Fibroblast of peridontal ligament (primary cell): ENCODE data around the gene SURF2.
A peak's percentile ranks its signal among the peaks of the same experiment; 100 is the strongest.

ENCODE experiments used
- DNase-seq: peaks from one replicate; pipeline ENCODE4 v3.0.0-alpha.2; 2010; ENCODE audit errors: extremely low read depth

Gene SURF2

GRCh38 chr9:133335924-133336811 lies 20.2 kb upstream of the SURF2 start, which contains the start of gene SURF6:
Gene SURF6 (minus strand): TSS chr9:133336188. CDS start chr9:133336132, 56 bp downstream.
- DNase-seq, result peak; percentile 75

- no peak for DNase-seq
Observed at GRCh38 chr9:133339641-133340040, 16.7 kb upstream of the SURF2 start.

DNA sequence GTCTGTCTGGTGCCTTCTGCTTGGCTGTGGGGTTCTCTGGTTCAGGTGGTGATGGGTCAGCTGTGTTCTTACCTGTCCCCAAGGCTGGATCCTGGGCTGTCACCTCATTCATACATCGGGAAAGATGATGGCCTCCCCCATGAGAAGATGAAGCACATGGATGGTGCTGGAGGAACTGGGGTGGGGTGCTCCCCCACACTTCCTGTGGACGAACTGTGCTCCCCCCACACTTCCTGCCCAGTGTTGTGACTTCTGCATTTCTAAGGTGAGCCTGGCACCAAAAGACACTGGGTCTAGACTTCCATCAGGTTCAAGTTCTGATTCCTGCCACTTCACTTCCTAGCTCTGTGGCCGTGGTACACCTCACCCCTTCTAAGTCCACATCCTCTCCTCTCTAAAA lies 16.1 kb upstream of the SURF2 start:
- DNase-seq, result no peak

DNA sequence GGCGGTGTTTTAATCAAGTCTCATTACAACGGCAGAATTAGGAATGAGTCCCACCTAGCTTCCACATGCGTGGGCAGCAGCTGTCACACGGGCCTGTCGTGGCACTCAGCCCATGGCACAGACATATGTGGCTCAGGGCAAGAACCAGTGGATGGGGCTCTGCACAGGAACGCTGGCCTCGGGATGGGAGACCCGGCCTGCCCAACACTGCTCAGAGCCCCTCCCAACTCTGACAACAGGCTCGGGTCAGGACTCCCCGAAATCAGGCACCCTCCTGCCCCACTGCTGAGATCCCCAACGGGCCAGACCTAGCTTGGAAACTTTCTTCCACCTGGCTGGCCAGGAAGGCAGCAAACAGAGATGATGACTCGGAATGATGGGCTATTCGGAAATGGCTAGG lies 15.4 kb upstream of the SURF2 start:
- DNase-seq, result no peak

DNA sequence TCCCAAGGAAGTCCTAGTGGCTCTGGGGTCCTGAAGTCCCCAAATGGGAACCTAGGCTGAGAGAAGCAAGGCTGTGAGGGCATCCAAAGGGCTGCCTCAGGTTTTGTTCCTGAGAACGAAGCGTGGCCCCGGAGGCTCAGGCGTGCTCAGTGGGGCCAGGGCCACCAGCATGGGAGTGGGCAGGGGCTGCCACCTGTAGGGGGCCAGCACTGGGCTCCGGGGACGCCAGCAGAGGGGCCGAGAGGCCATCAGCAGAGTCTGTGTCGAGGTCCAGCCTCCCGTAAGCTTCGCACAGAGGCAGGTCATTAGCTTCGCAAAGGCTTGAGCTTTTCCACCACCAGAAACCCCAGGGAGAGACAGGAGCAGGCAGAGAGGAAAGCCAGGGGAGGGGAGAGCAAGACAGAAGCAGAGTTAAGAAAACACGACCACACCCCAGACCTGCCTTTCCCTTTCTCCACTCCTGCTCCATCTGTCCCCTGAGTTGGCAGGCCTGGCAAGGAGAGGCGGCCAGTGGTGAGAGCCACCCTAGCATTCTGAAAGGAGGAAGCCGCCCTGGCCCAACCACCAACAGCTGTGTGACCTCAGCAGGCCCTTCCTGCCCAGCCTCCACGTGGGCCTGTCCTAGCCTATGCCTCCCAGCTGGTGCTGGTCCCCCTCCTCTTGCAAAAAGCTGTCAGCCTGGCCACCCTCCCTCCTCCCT lies 14.8 kb upstream of the SURF2 start:
- DNase-seq, result no peak

GRCh38 chr9:133342069-133342406 lies 14.3 kb upstream of the SURF2 start:
- DNase-seq, result no peak

DNA sequence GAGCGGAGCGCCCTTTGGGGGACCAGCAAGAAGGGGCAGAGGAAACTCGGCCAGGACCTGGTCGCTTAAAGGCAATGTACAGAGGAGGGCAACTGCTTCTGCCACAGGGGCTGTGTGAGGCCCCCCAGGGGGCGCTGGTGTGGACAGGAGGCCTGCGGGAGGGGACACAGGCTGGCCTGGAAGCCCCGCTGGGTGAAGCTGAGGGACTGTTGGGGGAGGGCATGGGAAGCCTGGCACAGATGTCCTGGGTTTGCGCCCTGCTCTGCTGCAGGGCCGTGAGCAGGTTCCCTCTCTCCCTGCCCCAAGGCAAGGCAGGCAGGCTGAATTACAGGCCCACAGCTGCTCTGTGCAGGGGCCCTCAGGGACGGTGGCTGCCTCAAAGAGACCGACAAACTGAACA lies 13.8 kb upstream of the SURF2 start:
- DNase-seq, result no peak

GRCh38 chr9:133344071-133344470 lies 12.3 kb upstream of the SURF2 start:
- no peak for DNase-seq

DNA sequence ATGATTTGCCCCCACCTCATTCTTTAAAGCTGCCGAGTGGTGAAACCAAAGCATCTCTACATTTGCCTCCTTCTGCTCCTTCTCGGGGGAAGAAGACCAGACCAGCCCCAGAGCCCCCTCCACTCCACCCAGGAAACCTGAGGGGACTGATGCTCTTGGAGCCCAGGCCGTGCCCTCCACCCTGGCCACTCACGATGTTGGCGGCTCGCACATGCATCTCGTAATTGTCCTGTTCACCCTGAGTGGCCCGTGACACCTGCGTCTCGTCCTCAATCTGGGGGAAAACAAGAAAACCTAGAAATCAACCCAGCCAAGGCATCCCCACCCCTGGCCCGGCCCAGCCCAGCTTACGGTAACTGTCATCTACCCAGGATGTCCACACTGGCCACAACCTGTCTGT lies 11.4 kb upstream of the SURF2 start:
- DNase-seq, result no peak

DNA sequence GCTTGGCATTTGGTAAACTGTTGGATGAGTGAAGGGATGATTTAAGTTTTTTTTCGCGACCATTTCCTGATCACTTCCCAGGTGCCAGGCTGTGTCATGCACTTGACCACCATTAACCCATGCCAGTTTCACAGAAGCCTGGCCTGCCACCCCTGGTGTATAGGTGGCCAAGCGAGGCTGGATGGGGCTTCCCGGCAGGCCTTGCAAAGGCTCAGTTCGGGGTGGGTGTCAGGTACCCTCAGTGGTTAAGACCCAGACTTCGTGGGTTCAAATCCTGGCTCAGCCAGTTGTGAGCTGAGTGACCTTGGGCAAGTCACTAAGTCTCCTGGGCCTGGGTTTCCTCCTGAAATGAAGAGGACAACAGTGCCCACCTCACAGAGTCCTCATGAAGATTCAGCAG lies 10.8 kb upstream of the SURF2 start:
- no peak for DNase-seq

DNA sequence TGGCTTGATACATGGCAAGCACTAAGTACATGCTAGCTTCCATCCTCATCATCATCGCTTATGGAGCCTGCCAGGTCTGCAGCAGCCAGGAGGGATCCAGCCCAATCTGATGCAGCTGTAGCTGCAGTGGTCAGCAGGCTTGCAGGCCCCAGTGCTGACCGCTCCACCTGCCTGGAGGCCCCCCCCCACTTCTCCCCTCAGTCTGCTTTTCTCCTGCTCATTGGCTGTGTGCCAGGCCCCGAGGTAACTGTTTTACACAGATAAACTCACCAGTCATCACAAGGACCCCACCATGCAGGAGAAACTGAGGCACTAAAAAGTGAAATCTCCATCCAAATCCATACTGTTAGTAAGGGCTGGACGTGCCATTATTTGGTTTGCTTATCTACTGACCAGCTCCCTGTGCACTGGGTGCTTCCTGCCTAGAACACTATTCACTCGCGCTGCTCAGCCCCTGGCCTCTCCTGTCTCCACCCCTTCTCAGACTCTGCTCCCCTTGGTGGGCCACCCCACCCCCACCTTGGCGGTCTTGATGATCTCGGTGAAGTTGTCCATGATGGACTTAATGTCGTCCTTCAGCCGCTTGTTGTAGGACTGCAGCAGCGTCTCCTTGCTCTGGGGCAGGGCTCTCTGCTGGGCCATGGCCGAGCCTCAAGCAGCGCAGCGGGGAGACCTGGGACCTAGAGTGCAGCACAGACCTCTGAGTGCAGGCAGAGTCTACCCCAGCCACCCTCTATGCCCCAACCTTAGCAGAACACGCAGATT lies 10.1 kb upstream of the SURF2 start:
- DNase-seq, result no peak

DNA sequence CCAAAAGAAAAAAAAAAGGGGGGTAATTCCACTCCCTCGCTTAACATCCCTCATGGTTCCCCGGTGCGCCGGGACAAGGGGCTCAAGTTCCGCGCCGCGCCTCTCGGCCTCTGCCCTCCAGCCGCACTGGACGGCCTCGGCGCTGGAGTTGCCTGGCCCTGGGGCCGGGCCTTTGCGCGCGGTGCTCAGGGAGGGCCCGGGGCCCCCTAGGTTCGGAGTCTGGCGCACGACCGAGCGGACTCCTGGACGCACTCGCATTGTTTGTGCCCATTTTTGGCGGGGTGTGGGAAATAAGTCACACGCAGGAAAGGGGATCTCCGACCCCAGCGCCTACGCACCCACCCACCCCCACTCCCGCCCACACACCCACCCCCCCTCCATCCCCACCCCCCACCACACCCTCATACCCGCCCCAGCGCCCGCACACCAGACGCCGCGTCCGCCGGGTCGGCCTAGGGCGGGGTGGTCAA lies 8.8 kb upstream of the SURF2 start:
- DNase-seq, result no peak

GRCh38 chr9:133347985-133348717 lies 8.2 kb upstream of the SURF2 start, which contains the start of the genes MED22 and RPL7A:
Gene MED22 (minus strand): TSS chr9:133348131. CDS start chr9:133346662, 1,469 bp downstream.
Gene RPL7A (plus strand): TSS chr9:133348218. CDS start chr9:133348244, 26 bp downstream.
- DNase-seq, result peak; percentile 98

DNA sequence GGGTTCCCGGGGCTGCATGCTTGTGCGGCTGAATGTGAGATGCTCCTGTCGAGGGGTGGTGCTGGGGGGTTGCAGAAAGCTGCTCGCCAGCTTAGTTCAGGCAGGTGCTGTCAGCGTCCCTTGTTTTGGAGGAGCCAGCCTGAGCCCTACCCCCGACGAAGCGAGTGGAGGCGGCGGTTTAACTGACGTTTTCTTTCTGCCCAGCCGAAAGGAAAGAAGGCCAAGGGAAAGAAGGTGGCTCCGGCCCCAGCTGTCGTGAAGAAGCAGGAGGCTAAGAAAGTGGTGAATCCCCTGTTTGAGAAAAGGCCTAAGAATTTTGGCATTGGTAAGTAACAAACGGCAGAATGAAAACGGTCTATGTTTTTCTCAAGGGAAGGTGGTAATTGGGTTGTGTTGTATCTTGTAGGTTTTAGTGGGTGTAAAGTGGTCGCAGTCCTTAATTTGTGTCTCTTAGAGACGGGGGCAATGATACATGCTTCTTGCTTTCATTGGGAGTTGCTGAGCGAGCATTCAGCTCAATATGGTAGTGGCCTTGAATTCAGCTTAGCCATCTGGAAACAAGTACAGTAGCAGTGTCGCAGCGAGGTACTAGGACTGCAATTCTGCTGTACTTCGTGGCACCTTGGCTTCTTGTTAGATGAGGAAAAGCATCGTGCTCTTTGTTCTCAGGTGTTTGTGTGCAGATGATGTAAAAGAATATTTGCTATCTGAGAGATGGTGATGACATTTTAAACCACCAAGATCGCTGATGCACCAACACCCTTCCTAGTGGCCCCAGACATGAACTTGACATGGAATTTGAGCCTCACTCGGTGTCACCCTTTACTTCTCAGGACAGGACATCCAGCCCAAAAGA lies 7.4 kb upstream of the SURF2 start:
- no peak for DNase-seq

GRCh38 chr9:133349965-133350616 lies 6.3 kb upstream of the SURF2 start:
- DNase-seq, result no peak

GRCh38 chr9:133351526-133351907 lies 4.8 kb upstream of the SURF2 start:
- DNase-seq, result peak; percentile 72

DNA sequence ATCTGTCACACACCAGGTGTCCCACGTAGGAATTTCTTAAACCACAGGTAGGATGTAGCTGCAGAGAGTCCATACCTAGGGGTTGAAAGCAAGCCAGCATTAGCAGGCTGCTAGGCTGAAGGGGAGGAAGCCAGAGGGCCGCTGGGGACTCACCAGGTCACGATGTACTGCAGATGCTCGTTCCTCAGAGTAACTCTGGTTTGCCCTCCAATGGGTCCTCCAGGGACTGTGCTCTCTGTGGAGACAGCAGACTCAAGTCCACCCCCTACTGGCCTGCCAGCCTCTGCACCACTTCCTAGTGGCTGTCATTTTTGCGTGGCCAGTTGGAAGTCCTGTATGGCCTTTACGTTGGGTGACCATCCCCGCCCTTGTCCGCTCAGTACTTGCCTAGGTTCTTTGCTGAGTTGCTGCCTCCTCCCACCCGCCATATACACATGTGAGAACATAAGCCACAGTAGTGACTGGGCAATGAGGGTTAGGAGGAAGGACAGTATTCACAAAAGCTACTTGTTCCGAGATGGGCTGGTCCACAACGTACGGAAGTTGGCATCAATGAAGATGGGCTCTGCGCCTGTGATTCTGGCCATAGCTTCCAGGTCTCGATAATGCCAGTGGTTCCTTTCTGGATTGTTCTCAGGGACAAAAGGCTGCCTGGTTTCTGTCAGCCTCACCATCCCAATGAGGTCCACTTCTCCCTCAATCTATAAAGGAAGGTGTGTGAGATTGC lies 4.3 kb upstream of the SURF2 start:
- DNase-seq, result peak; percentile 61

DNA sequence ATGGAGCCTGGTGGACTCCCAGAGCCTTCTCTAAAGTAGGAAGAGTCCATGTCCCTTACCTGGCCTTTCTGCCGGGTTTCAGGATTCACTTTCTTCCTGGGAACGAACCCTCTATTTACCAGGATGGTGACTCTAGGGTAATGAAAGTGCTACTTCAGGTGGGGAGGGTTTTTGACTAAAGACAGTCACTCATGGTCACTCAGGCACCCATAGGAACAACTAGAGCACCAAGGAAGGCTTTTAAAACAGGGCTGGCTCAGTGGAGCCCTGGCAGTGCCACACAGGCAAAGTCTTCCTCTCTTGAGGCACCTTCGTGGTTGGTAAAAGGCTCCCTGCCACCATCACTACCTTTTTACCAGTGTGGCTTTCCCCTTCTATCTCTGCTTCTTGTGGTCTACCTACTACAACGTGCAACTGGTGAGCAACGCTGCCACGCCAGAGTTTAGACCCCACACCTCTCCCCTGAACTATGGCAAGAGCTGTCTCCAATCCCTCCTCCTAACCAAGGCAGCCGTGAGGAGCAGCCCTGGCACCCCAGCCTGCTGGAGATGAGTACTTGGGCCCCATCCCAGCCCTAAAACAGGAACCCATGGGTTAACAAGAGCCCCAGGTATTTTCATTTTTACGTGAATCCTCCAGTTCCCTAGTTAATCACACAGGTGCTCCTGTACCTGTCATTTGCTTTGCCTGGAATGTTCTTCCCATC lies 3.6 kb upstream of the SURF2 start:
- no peak for DNase-seq

GRCh38 chr9:133353548-133353947 lies 2.8 kb upstream of the SURF2 start:
- no peak for DNase-seq
